ENCODE data around the gene STEAP1B. TPM values are rescaled to one million over a fixed set of nuclear protein-coding genes. Genes with fewer than 3 reads are reported as not detected.

Gene STEAP1B
- polyA plus RNA-seq, 3 donors = 0.16 TPM; not detected in 2

DNA sequence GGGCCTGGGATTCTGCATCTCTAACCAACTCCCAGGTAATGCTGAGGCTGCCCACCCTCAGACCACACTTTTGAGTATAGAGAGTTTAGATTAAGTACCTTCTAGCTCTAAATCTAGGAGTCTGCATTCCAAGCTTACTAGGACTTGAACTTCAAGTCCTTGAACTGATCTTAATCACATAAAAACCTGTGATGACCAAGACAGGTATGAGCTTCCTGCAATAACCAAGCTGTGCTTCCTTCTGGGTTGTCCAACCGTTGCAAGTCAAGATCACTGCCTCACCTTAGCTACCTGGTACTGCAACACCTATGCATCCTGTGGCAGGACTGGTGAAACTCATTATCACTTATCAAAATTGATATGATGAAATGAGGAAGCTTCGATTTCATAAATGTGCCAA lies 110.1 kb downstream of the STEAP1B start:
- H3K36me3 ChIP-seq (replicated peaks in 1 of 2; ENCODE audit: control insufficient read depth in 1 of 2, insufficient read depth in 2 of 2, low read length in 2 of 2) = no peaks in the 10 kb centered on the region
- TF ChIP-seq, protein P1, sequence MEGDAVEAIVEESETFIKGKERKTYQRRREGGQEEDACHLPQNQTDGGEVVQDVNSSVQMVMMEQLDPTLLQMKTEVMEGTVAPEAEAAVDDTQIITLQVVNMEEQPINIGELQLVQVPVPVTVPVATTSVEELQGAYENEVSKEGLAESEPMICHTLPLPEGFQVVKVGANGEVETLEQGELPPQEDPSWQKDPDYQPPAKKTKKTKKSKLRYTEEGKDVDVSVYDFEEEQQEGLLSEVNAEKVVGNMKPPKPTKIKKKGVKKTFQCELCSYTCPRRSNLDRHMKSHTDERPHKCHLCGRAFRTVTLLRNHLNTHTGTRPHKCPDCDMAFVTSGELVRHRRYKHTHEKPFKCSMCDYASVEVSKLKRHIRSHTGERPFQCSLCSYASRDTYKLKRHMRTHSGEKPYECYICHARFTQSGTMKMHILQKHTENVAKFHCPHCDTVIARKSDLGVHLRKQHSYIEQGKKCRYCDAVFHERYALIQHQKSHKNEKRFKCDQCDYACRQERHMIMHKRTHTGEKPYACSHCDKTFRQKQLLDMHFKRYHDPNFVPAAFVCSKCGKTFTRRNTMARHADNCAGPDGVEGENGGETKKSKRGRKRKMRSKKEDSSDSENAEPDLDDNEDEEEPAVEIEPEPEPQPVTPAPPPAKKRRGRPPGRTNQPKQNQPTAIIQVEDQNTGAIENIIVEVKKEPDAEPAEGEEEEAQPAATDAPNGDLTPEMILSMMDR (IDR thresholded peaks at IDR 0.05) = no peak
- no peaks in the 10 kb centered on the region for H3K36me3 Mint-ChIP-seq
- no peaks in the 10 kb centered on the region for H3K4me1 Mint-ChIP-seq
- no peaks in the 10 kb centered on the region for H3K27me3 ChIP-seq (ENCODE audit: control insufficient read depth in 2 of 2, insufficient read depth in 2 of 2, low read length in 2 of 2)
- no peak overlapping the region for H3K4me3 ChIP-seq (replicated peaks in 1 of 3; ENCODE audit: low read depth in 2 of 3, low read length in 3 of 3)
- H3K27ac ChIP-seq (ENCODE audit: low read depth in 1 of 2, low read length in 2 of 2) = no peak overlapping the region
- H3K9ac ChIP-seq (ENCODE audit: insufficient read depth, low read length, poor library complexity, severe bottlenecking) = no peak overlapping the region
- no peak overlapping the region for H3K27ac Mint-ChIP-seq
- H4K20me1 ChIP-seq (ENCODE audit: insufficient read depth, low read length) = no peaks in the 10 kb centered on the region
- no CpG with 5 or more reads among the region's 2 CpGs for WGBS (ENCODE audit: insufficient coverage)
- no peak overlapping the region for H3K4me2 ChIP-seq (replicated peaks; ENCODE audit: extremely low read depth, low read length, poor library complexity, severe bottlenecking)
- peaks cover 0 to 2% (median 0%) of the 10 kb centered on the region in 7 donors for H3K9me3 Mint-ChIP-seq
- intact Hi-C loops (cut with micrococcal nuclease) = no loop called here
- H3K4me3 Mint-ChIP-seq = no peak overlapping the region
- H3K79me2 ChIP-seq (ENCODE audit: insufficient read depth, low read length) = no peaks in the 10 kb centered on the region
- H3K4me1 ChIP-seq (ENCODE audit: control insufficient read depth in 1 of 2, insufficient read depth in 2 of 2, low read length in 2 of 2) = no peaks in the 10 kb centered on the region
- H2AFZ ChIP-seq (ENCODE audit: insufficient read depth, low read depth, low read length, poor library complexity, severe bottlenecking) = no peak overlapping the region
- H3K27me3 Mint-ChIP-seq (ENCODE audit: low read depth in 3 of 3) = peaks cover 0 to 3% (median 2%) of the 10 kb centered on the region in 3 donors
- H3K9me3 ChIP-seq (replicated peaks in 1 of 2; ENCODE audit: control insufficient read depth in 1 of 2, insufficient read depth in 1 of 2, low read length in 2 of 2) = no peaks in the 10 kb centered on the region
- DNase-seq = no peak

DNA sequence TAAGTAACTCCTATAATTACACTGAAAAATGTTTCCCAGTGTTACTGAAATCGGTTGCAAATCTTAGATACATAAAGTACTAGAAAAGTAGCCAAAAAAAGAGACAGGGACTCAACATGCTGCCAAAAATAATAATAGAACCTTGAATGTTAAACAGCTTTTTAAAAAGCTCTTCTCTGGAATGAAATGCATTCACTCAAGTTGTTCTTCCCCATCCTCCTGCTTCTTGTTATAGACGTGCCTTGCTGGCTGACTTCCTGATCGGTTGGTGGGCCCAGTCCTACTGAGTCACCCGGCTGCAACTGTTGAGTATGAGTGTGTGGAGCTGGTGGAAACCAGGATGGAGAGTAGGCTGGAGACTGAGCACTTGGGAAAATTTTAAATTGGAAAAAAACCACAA lies 112.4 kb downstream of the STEAP1B start:
- TF ChIP-seq, protein P1 (IDR thresholded peaks at IDR 0.05) = no peak
- H4K20me1 ChIP-seq (ENCODE audit: insufficient read depth, low read length) = no peaks in the 10 kb centered on the region
- Mint-ChIP-seq H3K36me3 (no peaks in the 10 kb centered on the region), H3K27ac (no peak overlapping the region), H3K4me3 (no peak overlapping the region), H3K4me1 (no peaks in the 10 kb centered on the region), H3K27me3 (ENCODE audit: low read depth in 3 of 3) (peaks cover 0 to 3% (median 0%) of the 10 kb centered on the region in 3 donors), H3K9me3 (peaks cover 0 to 2% (median 0%) of the 10 kb centered on the region in 7 donors)
- no peak overlapping the region for H3K27ac ChIP-seq (ENCODE audit: low read depth in 1 of 2, low read length in 2 of 2)
- no peaks in the 10 kb centered on the region for H3K36me3 ChIP-seq (replicated peaks in 1 of 2; ENCODE audit: control insufficient read depth in 1 of 2, insufficient read depth in 2 of 2, low read length in 2 of 2)
- no peak overlapping the region for H3K9ac ChIP-seq (ENCODE audit: insufficient read depth, low read length, poor library complexity, severe bottlenecking)
- no peaks in the 10 kb centered on the region for H3K27me3 ChIP-seq (ENCODE audit: control insufficient read depth in 2 of 2, insufficient read depth in 2 of 2, low read length in 2 of 2)
- no peaks in the 10 kb centered on the region for H3K79me2 ChIP-seq (ENCODE audit: insufficient read depth, low read length)
- no peaks in the 10 kb centered on the region for H3K4me1 ChIP-seq (ENCODE audit: control insufficient read depth in 1 of 2, insufficient read depth in 2 of 2, low read length in 2 of 2)
- intact Hi-C loops (cut with micrococcal nuclease) = no loop called here
- no peak overlapping the region for H2AFZ ChIP-seq (ENCODE audit: insufficient read depth, low read depth, low read length, poor library complexity, severe bottlenecking)
- no peak overlapping the region for H3K4me2 ChIP-seq (replicated peaks; ENCODE audit: extremely low read depth, low read length, poor library complexity, severe bottlenecking)
- 50% methylated on average over 1 of the region's 4 CpGs for WGBS (ENCODE audit: insufficient coverage)
- H3K9me3 ChIP-seq (replicated peaks in 1 of 2; ENCODE audit: control insufficient read depth in 1 of 2, insufficient read depth in 1 of 2, low read length in 2 of 2) = no peaks in the 10 kb centered on the region
- DNase-seq = no peak
- no peak overlapping the region for H3K4me3 ChIP-seq (replicated peaks in 1 of 3; ENCODE audit: low read depth in 2 of 3, low read length in 3 of 3)
